Measurements from ENCODE around the gene CAPZB.
A peak's percentile ranks its signal among the peaks of the same experiment; 100 is the strongest.

Gene CAPZB

DNA sequence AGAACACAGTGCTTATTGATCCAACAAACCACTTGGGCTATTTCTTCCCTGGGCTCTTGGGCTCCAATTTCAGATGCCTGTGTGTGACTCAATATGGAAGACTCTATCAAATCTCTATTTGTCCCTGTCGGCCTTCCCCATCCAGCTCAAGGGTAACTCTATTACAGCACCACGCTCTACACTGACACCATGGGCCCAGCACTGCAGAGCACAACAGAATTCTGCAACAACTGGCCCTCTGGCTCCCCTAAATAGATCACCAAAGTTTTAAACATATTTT, 51.7 kb downstream of the CAPZB start:
- ATAC-seq = peak; percentile 13; the same call in 2 of the 3 replicates

DNA sequence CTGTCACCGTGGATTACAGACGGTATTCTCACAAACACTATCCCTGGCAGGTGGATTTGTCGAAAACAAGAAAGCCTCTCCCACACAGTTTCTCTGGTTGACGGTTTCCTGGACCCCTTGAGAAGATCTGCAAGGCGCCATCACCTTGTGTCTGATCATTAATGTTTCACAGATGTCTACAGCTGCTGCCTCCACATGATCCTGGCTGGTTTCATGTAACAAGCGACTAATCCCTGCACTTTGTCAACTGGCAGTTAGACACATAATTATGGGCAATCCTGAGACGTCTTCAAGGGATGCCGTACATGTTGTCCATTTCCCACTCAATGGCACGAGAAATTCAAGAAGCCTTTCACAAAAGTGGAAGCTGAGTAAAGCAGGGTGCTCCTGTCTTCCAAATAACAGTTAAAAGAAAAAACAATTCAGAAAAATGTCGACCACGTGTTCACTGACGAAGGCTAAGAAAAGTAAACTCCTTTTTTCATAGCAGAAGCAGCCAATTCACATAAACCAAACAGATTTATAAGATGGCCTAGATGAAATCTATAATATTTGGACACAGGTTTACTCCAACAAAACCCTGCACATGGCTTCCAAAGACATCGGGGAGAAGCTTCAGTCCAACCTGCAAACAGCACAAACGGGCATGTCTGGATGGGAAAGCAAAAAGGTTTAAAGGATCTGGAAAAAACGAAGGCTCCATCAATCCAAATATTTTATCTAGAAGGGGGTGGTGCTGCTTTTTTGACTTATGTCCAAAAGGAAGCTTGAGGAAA, 52.2 kb downstream of the CAPZB start:
- TF ChIP-seq OSR1 (CRISPR knock-in tag; IDR thresholded peaks at IDR 0.05) = no peak
- ATAC-seq = peak; percentile 17; the same call in 1 of the 3 replicates

More for the DNA sequence above, 51.7 kb downstream of the CAPZB start:
- no peak for TF ChIP-seq OSR1 (CRISPR knock-in tag; IDR thresholded peaks at IDR 0.05)
- no peak for TF ChIP-seq ZFP30 (CRISPR knock-in tag; IDR thresholded peaks at IDR 0.05)
- TF ChIP-seq, protein P1, sequence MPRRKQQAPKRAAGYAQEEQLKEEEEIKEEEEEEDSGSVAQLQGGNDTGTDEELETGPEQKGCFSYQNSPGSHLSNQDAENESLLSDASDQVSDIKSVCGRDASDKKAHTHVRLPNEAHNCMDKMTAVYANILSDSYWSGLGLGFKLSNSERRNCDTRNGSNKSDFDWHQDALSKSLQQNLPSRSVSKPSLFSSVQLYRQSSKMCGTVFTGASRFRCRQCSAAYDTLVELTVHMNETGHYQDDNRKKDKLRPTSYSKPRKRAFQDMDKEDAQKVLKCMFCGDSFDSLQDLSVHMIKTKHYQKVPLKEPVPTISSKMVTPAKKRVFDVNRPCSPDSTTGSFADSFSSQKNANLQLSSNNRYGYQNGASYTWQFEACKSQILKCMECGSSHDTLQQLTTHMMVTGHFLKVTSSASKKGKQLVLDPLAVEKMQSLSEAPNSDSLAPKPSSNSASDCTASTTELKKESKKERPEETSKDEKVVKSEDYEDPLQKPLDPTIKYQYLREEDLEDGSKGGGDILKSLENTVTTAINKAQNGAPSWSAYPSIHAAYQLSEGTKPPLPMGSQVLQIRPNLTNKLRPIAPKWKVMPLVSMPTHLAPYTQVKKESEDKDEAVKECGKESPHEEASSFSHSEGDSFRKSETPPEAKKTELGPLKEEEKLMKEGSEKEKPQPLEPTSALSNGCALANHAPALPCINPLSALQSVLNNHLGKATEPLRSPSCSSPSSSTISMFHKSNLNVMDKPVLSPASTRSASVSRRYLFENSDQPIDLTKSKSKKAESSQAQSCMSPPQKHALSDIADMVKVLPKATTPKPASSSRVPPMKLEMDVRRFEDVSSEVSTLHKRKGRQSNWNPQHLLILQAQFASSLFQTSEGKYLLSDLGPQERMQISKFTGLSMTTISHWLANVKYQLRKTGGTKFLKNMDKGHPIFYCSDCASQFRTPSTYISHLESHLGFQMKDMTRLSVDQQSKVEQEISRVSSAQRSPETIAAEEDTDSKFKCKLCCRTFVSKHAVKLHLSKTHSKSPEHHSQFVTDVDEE (CRISPR knock-in tag; IDR thresholded peaks at IDR 0.05) = no peak
- no peak for TF ChIP-seq SNAI2 (CRISPR knock-in tag; IDR thresholded peaks at IDR 0.05)
- TF ChIP-seq CSDC2 (CRISPR knock-in tag; IDR thresholded peaks at IDR 0.05) = no peak
- TF ChIP-seq TCF4 (CRISPR knock-in tag; IDR thresholded peaks at IDR 0.05; ENCODE audit: borderline replicate concordance) = no peak
- no peak for TF ChIP-seq ZFP3 (CRISPR knock-in tag; IDR thresholded peaks at IDR 0.05)
- no peak for TF ChIP-seq ZNF70 (CRISPR knock-in tag; IDR thresholded peaks at IDR 0.05)
- no peak for TF ChIP-seq PPARA (CRISPR knock-in tag; IDR thresholded peaks at IDR 0.05; ENCODE audit: borderline replicate concordance)
- TF ChIP-seq ZNF565 (CRISPR knock-in tag; conservative IDR thresholded peaks at IDR 0.05; ENCODE audit: low read depth) = no peak
- TF ChIP-seq, protein P2, sequence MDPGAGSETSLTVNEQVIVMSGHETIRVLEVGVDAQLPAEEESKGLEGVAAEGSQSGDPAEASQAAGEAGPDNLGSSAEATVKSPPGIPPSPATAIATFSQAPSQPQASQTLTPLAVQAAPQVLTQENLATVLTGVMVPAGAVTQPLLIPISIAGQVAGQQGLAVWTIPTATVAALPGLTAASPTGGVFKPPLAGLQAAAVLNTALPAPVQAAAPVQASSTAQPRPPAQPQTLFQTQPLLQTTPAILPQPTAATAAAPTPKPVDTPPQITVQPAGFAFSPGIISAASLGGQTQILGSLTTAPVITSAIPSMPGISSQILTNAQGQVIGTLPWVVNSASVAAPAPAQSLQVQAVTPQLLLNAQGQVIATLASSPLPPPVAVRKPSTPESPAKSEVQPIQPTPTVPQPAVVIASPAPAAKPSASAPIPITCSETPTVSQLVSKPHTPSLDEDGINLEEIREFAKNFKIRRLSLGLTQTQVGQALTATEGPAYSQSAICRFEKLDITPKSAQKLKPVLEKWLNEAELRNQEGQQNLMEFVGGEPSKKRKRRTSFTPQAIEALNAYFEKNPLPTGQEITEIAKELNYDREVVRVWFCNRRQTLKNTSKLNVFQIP (CRISPR knock-in tag; IDR thresholded peaks at IDR 0.05; ENCODE audit: borderline replicate concordance, low read depth) = no peak
- no peak for TF ChIP-seq ZC3H10 (CRISPR knock-in tag; IDR thresholded peaks at IDR 0.05)
- TF ChIP-seq BACH2 (CRISPR knock-in tag; IDR thresholded peaks at IDR 0.05; ENCODE audit: borderline replicate concordance) = no peak

GRCh38 chr1:19430121-19431068, 54.9 kb downstream of the CAPZB start:
- ATAC-seq = peak; percentile 90
- TF ChIP-seq OSR1 (CRISPR knock-in tag; IDR thresholded peaks at IDR 0.05) (no peak), TCF4 (CRISPR knock-in tag; IDR thresholded peaks at IDR 0.05; ENCODE audit: borderline replicate concordance) (no peak), ZFP3 (CRISPR knock-in tag; IDR thresholded peaks at IDR 0.05) (no peak), CSRNP3 (CRISPR knock-in tag; IDR thresholded peaks at IDR 0.05) (no peak), TOX (CRISPR knock-in tag; IDR thresholded peaks at IDR 0.05; ENCODE audit: borderline replicate concordance) (no peak), CSDC2 (CRISPR knock-in tag; IDR thresholded peaks at IDR 0.05) (no peak), SNAI2 (CRISPR knock-in tag; IDR thresholded peaks at IDR 0.05) (no peak), ZC3H10 (CRISPR knock-in tag; IDR thresholded peaks at IDR 0.05) (no peak), ESRRG (CRISPR knock-in tag; IDR thresholded peaks at IDR 0.05) (no peak), CREB5 (CRISPR knock-in tag; IDR thresholded peaks at IDR 0.05; ENCODE audit: low read depth) (no peak), ZNF70 (CRISPR knock-in tag; IDR thresholded peaks at IDR 0.05) (no peak), ZFP30 (CRISPR knock-in tag; IDR thresholded peaks at IDR 0.05) (no peak), PPARA (CRISPR knock-in tag; IDR thresholded peaks at IDR 0.05; ENCODE audit: borderline replicate concordance) (no peak)
- TF ChIP-seq, protein P2 (CRISPR knock-in tag; IDR thresholded peaks at IDR 0.05; ENCODE audit: borderline replicate concordance, low read depth) = no peak
- TF ChIP-seq, protein P1 (CRISPR knock-in tag; IDR thresholded peaks at IDR 0.05) = no peak
- TF ChIP-seq, protein P3, sequence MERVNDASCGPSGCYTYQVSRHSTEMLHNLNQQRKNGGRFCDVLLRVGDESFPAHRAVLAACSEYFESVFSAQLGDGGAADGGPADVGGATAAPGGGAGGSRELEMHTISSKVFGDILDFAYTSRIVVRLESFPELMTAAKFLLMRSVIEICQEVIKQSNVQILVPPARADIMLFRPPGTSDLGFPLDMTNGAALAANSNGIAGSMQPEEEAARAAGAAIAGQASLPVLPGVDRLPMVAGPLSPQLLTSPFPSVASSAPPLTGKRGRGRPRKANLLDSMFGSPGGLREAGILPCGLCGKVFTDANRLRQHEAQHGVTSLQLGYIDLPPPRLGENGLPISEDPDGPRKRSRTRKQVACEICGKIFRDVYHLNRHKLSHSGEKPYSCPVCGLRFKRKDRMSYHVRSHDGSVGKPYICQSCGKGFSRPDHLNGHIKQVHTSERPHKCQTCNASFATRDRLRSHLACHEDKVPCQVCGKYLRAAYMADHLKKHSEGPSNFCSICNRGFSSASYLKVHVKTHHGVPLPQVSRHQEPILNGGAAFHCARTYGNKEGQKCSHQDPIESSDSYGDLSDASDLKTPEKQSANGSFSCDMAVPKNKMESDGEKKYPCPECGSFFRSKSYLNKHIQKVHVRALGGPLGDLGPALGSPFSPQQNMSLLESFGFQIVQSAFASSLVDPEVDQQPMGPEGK (CRISPR knock-in tag; IDR thresholded peaks at IDR 0.05; ENCODE audit: borderline replicate concordance) = no peak

Measured in SK-N-SH treated with all-trans-retinoic acid at 6 μM for 48 hours (cell line).